Smooth muscle cell (in vitro differentiated cells): ENCODE results near the gene CNTN3. TPM values are rescaled to one million over a fixed set of nuclear protein-coding genes. Genes with fewer than 3 reads are reported as not detected.

ENCODE experiments used
- DNase-seq: peaks from one replicate; lab custom pipeline; 2025; ENCODE audit not compliant: unreplicated experiment; lab: John Stamatoyannopoulos, UW
- H2AFZ ChIP-seq: fragments of 200-600 bp; sonication (generic); 2 replicates; pipeline ENCODE4 v1.6.0; 2016; ENCODE audit warnings: antibody characterized with exemption, low read depth, mild to moderate bottlenecking
- H3F3A ChIP-seq: fragments of 200-600 bp; sonication (generic); 2 replicates; pipeline ENCODE4 v1.6.0; 2017; ENCODE audit warnings: antibody characterized with exemption, low read depth
- H3K27ac ChIP-seq: fragments of 200-600 bp; sonication (generic); 2 replicates; pipeline ENCODE4 v1.5.1; 2016; ENCODE audit warnings: low read depth, mild to moderate bottlenecking
- H3K27me3 ChIP-seq: fragments of 200-600 bp; sonication (generic); 2 replicates; pipeline ENCODE4 v1.6.1; 2016; ENCODE audit warnings: low read depth, mild to moderate bottlenecking
- H3K36me3 ChIP-seq: fragments of 200-600 bp; sonication (generic); 2 replicates; pipeline ENCODE4 v1.5.1; 2016; ENCODE audit warnings: low read depth
- H3K4me1 ChIP-seq: fragments of 200-600 bp; sonication (generic); 2 replicates; pipeline ENCODE4 v1.5.1; 2016; ENCODE audit warnings: low read depth
- H3K4me2 ChIP-seq: fragments of 200-600 bp; sonication (generic); 2 replicates; pipeline ENCODE4 v1.6.0; 2016; ENCODE audit warnings: mild to moderate bottlenecking
- H3K4me3 ChIP-seq: fragments of 200-600 bp; sonication (generic); 2 replicates; pipeline ENCODE4 v1.5.1; 2016; ENCODE audit warnings: mild to moderate bottlenecking
- H3K79me2 ChIP-seq: fragments of 200-600 bp; sonication (generic); 2 replicates; pipeline ENCODE4 v1.6.0; 2016; ENCODE audit warnings: low read depth, mild to moderate bottlenecking
- H3K9ac ChIP-seq: fragments of 200-600 bp; sonication (generic); 2 replicates; pipeline ENCODE4 v1.6.0; 2016; ENCODE audit warnings: low read depth
- H3K9me3 ChIP-seq: fragments of 200-600 bp; sonication (generic); replicated peaks from 2 replicates; pipeline ENCODE4 v1.5.1; 2016; ENCODE audit warnings: low read depth
- H4K20me1 ChIP-seq: fragments of 200-600 bp; sonication (generic); 2 replicates; pipeline ENCODE4 v1.6.0; 2016; ENCODE audit warnings: low read depth
- CTCF ChIP-seq: fragments of 200-600 bp; sonication (generic); IDR thresholded peaks from 2 replicates; pipeline ENCODE4 v1.5.1; 2017; ENCODE audit warnings: borderline replicate concordance, mild to moderate bottlenecking, antibody characterized with exemption; ENCODE audit not compliant: insufficient read depth, poor library complexity, severe bottlenecking
- WGBS: methylation state at CpG from one replicate; pipeline ENCODE4 v1.1.7; 2016; ENCODE audit warnings: low lambda C conversion rate; 5-methylcytosine and 5-hydroxymethylcytosine counted together
- polyA plus RNA-seq: library from polyadenylated mRNA; unstranded; fragments of >200 nt; fragmentation: Nextera tagmentation; extraction: Ambion mirVana; gene quantifications from 2 replicates; pipeline ENCODE4 v1.2.1, GENCODE V29; 2016
- total RNA-seq: library from RNA; depleted of rRNA; stranded (reverse); fragments of >200 nt; gene quantifications from 2 replicates; pipeline ENCODE4 v1.2.3, GENCODE V29; 2014

The CNTN3 gene
- total and polyA plus RNA-seq, 2 experiments from 2014 or later = not detected

- H3K4me3 ChIP-seq = no peak overlapping the region
- no peak overlapping the region for H2AFZ ChIP-seq
- H3K9me3 ChIP-seq = no peaks in the 10 kb centered on the region
- 65% methylated on average over 3 of the region's 3 CpGs for WGBS
- peaks cover under 1% of the 10 kb centered on the region for H3K27me3 ChIP-seq
- H4K20me1 ChIP-seq = no peaks in the 10 kb centered on the region
- no peak overlapping the region for H3K4me2 ChIP-seq
- no peak for TF ChIP-seq CTCF
- no peaks in the 10 kb centered on the region for H3K79me2 ChIP-seq
- H3F3A ChIP-seq = no peaks in the 10 kb centered on the region
- no peak overlapping the region for H3K9ac ChIP-seq
- no peak overlapping the region for H3K27ac ChIP-seq
- H3K4me1 ChIP-seq = no peaks in the 10 kb centered on the region
- no peak for DNase-seq
- no peaks in the 10 kb centered on the region for H3K36me3 ChIP-seq
Observed at GRCh38 chr3:74624301-74624700, 9.8 kb upstream of the CNTN3 start.

GRCh38 chr3:74623261-74623836 is 8.9 kb upstream of the CNTN3 start:
- H3K36me3 ChIP-seq = no peaks in the 10 kb centered on the region
- no peak for DNase-seq
- H4K20me1 ChIP-seq = no peaks in the 10 kb centered on the region
- H3K79me2 ChIP-seq = no peaks in the 10 kb centered on the region
- no peaks in the 10 kb centered on the region for H3K9me3 ChIP-seq
- H3K4me1 ChIP-seq = no peaks in the 10 kb centered on the region
- TF ChIP-seq CTCF = no peak
- no peak overlapping the region for H3K4me2 ChIP-seq
- H3K4me3 ChIP-seq = no peak overlapping the region
- H2AFZ ChIP-seq = no peak overlapping the region
- H3F3A ChIP-seq = no peaks in the 10 kb centered on the region
- no peak overlapping the region for H3K9ac ChIP-seq
- H3K27ac ChIP-seq = no peak overlapping the region
- peaks cover 10% of the 10 kb centered on the region for H3K27me3 ChIP-seq

GRCh38 chr3:74621581-74621980 is 7.1 kb upstream of the CNTN3 start:
- Histone ChIP-seq H4K20me1 (no peaks in the 10 kb centered on the region), H3K27ac (no peak overlapping the region), H3K9me3 (no peaks in the 10 kb centered on the region), H3F3A (no peaks in the 10 kb centered on the region), H2AFZ (no peak overlapping the region), H3K4me3 (no peak overlapping the region), H3K9ac (no peak overlapping the region), H3K79me2 (no peaks in the 10 kb centered on the region), H3K4me2 (no peak overlapping the region), H3K4me1 (no peaks in the 10 kb centered on the region), H3K36me3 (no peaks in the 10 kb centered on the region), H3K27me3 (peaks cover 27% of the 10 kb centered on the region)
- DNase-seq = no peak
- 63% methylated on average over 1 of the region's 1 CpG for WGBS
- no peak for TF ChIP-seq CTCF

- Histone ChIP-seq H3K27me3 (peaks cover 63% of the 10 kb centered on the region), H4K20me1 (no peaks in the 10 kb centered on the region), H2AFZ (no peak overlapping the region), H3K9ac (no peak overlapping the region), H3K9me3 (no peaks in the 10 kb centered on the region), H3K79me2 (no peaks in the 10 kb centered on the region), H3K4me3 (no peak overlapping the region), H3F3A (no peaks in the 10 kb centered on the region), H3K27ac (no peak overlapping the region), H3K4me1 (no peaks in the 10 kb centered on the region), H3K36me3 (no peaks in the 10 kb centered on the region), H3K4me2 (no peak overlapping the region)
- no peak for TF ChIP-seq CTCF
- no peak for DNase-seq
- WGBS = 84% methylated on average over 3 of the region's 3 CpGs
Observed at GRCh38 chr3:74617776-74618175, 3.3 kb upstream of the CNTN3 start.
